ENCODE data around the gene CCDC82. TPM values are rescaled to one million over a fixed set of nuclear protein-coding genes. Genes with fewer than 3 reads are reported as not detected.

The CCDC82 gene
- total RNA-seq, result 7.8 and 18.6 TPM in 2 replicates

GRCh38 chr11:96389720-96390487 lies at the start of gene CCDC82, which contains the start of gene JRKL:
TSS of gene CCDC82 (minus strand) at chr11:96389912. CDS start at chr11:96384747, 5,165 bp downstream.
TSS of gene JRKL (plus strand) at chr11:96390013. CDS start at chr11:96390650, 637 bp downstream.

GRCh38 chr11:96342961-96343711 lies 46.6 kb downstream of the CCDC82 start, which contains the start of gene MAML2:
TSS of gene MAML2 (minus strand) at chr11:96343195. CDS start at chr11:96341895, 1,300 bp downstream.

Other genes with a start within 250 kb of the CCDC82 start
- 10.6 and 11.3 TPM in 2 replicates for gene MAML2, start 46.7 kb downstream of the CCDC82 start, total RNA-seq
- gene JRKL, start 101 bp upstream of the CCDC82 start, total RNA-seq, result 12.7 and 18.6 TPM in 2 replicates